CD4-positive, alpha-beta T cell (primary cell): Measurements from ENCODE around the gene IGFL1. TPM values are rescaled to one million over a fixed set of nuclear protein-coding genes. Genes with fewer than 3 reads are reported as not detected.
A peak's percentile ranks its signal among the peaks of the same experiment; 100 is the strongest.

Experiments
- ATAC-seq: fragments of 200-7000 bp; cut with Tn5 transposase; one replicate; pipeline ENCODE4 v1.10.0; 2022; ENCODE audit warnings: mild to moderate bottlenecking; ENCODE audit not compliant: poor library complexity
- CTCF ChIA-PET: fragments of 350-600 bp; sonication (Branson Sonifier 250); formaldehyde crosslinking; loops from one replicate; lab custom pipeline; 2021; ENCODE audit warnings: antibody characterized with exemption, inconsistent platforms; lab: Charles Lee
- POLR2A ChIA-PET: fragments of 350-600 bp; sonication (Branson Sonifier 250); formaldehyde crosslinking; loops from one replicate; lab custom pipeline; 2021; ENCODE audit warnings: antibody characterized with exemption, inconsistent platforms; lab: Charles Lee
- DNase-seq, 14 experiments: peaks; one replicate each; pipeline ENCODE4 v3.0.0-alpha.2; 2013 to 2020; ENCODE audit warnings: mixed read lengths in 2 of 14
- H3K27ac ChIP-seq, 2 donors: one replicate each; pipeline versions ENCODE4 v1.5.1 to v1.7.0; 2013; ENCODE audit warnings: low read length in 2 of 2, low read depth in 1 of 2, mild to moderate bottlenecking in 1 of 2
- H3K27me3 ChIP-seq, 2 experiments: 1 replicate in 1 of 2; 2 replicates in 1 of 2; pipeline versions ENCODE4 v1.6.1 to v1.7.0; 2013; ENCODE audit warnings: low read length in 2 of 2, control low read depth in 1 of 2, mild to moderate bottlenecking in 1 of 2, moderate library complexity in 1 of 2; ENCODE audit not compliant: insufficient read depth in 2 of 2, control insufficient read depth in 1 of 2
- H3K36me3 ChIP-seq: one replicate; pipeline ENCODE4 v1.6.1; 2013; ENCODE audit warnings: low read length, control low read depth; ENCODE audit not compliant: insufficient read depth
- H3K4me1 ChIP-seq: one replicate; pipeline ENCODE4 v1.6.1; 2013; ENCODE audit warnings: low read length, control low read depth; ENCODE audit not compliant: insufficient read depth
- H3K4me3 ChIP-seq: one replicate; pipeline ENCODE4 v1.5.1; 2013; ENCODE audit warnings: mild to moderate bottlenecking, low read length, moderate library complexity
- H3K9me3 ChIP-seq, 2 experiments: 1 replicate in 1 of 2; 2 replicates in 1 of 2; pipeline versions ENCODE4 v1.6.1 to v1.7.0; 2013; ENCODE audit warnings: low read length in 2 of 2, mild to moderate bottlenecking in 2 of 2, control low read depth in 1 of 2, moderate library complexity in 1 of 2; ENCODE audit not compliant: control insufficient read depth in 1 of 2, insufficient read depth in 1 of 2
- H3K27ac Mint-ChIP-seq: one replicate; pipeline ENCODE4 v1.8.0; 2020; ENCODE audit warnings: mixed read lengths
- H3K27me3 Mint-ChIP-seq: one replicate; pipeline ENCODE4 v1.8.0; 2021; ENCODE audit warnings: mixed read lengths
- H3K36me3 Mint-ChIP-seq: one replicate; pipeline ENCODE4 v1.8.0; 2021; ENCODE audit warnings: low read depth, mixed read lengths
- H3K4me1 Mint-ChIP-seq: one replicate; pipeline ENCODE4 v1.8.0; 2021; ENCODE audit warnings: low read depth, mixed read lengths
- H3K4me3 Mint-ChIP-seq: one replicate; pipeline ENCODE4 v1.8.0; 2020; ENCODE audit warnings: mild to moderate bottlenecking, mixed read lengths
- H3K9me3 Mint-ChIP-seq: one replicate; pipeline ENCODE4 v1.8.0; 2020; ENCODE audit warnings: mixed read lengths
- intact Hi-C, 2 experiments: fragments of 100-400 bp; cut with DNase I in 1 of 2; cut with micrococcal nuclease in 1 of 2; formaldehyde crosslinking; loops; one replicate each; pipeline versions ENCODE4 v1.15.1 to v1.9.0; 2023 to 2025; cut with DNase I, micrococcal nuclease
- total RNA-seq, 174 experiments: library from RNA in 2 of 174; stranded (reverse) in 2 of 174; gene quantifications; one replicate each; pipeline ENCODE4 v1.2.3 and lab custom pipeline; 2021 to 2026
- TF ChIP-seq, protein P1 (sequence below): fragments of 200-600 bp; IDR thresholded peaks from one replicate; pipeline ENCODE4 v1.8.0; 2022; ENCODE audit warnings: antibody characterized with exemption, mild to moderate bottlenecking

IGFL1 gene
- total RNA-seq, 2 experiments from 2014 or later, result not detected

DNA sequence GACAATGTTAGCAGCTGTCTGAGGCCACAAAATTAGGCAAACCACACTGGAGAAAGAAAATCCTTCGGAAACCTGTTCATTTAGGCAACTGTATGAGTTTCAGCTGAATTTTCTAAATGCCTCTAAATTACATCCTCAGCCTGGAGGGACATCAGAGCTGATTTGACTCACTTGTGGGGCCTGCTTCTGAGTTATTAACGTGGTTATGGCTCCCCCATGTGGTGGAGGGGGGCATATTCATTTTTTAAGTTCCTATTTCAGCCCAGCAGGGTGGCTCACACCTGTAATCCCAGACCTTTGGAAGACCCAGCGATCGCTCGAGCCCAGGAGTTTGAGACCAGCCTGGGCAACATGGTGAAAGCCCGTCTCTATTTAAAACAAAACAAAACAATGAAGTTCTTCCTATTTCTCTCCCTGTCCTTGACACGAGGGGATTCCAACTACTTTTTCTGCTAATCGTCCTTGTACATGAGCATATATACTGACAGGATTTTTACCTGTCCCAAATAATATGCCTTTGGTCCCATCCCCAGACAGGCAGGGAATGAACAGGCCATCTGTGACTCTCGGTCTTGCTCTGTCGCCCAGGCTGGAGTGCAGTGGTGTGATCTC is 35.8 kb downstream of the IGFL1 start:
- ChIA-PET CTCF (interaction anchor here (0.9 to 4.5 kb wide), 6 partner anchors 15 to 249 kb away, joined by 4 to 35 read pairs (median 6); no protein-coding TSS in a partner anchor), POLR2A (no interaction called here)
- Histone ChIP-seq H3K27me3 (peaks cover 5 to 22% of the 10 kb centered on the region in 2 experiments), H3K4me1 (peaks cover 17% of the 10 kb centered on the region), H3K9me3 (no peaks in the 10 kb centered on the region), H3K36me3 (no peaks in the 10 kb centered on the region), H3K4me3 (no peak overlapping the region), H3K27ac (no peak overlapping the region)
- TF ChIP-seq, protein P1, sequence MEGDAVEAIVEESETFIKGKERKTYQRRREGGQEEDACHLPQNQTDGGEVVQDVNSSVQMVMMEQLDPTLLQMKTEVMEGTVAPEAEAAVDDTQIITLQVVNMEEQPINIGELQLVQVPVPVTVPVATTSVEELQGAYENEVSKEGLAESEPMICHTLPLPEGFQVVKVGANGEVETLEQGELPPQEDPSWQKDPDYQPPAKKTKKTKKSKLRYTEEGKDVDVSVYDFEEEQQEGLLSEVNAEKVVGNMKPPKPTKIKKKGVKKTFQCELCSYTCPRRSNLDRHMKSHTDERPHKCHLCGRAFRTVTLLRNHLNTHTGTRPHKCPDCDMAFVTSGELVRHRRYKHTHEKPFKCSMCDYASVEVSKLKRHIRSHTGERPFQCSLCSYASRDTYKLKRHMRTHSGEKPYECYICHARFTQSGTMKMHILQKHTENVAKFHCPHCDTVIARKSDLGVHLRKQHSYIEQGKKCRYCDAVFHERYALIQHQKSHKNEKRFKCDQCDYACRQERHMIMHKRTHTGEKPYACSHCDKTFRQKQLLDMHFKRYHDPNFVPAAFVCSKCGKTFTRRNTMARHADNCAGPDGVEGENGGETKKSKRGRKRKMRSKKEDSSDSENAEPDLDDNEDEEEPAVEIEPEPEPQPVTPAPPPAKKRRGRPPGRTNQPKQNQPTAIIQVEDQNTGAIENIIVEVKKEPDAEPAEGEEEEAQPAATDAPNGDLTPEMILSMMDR, result peak; percentile 93
- Mint-ChIP-seq H3K27ac (no peak overlapping the region), H3K9me3 (no peaks in the 10 kb centered on the region), H3K27me3 (peaks cover 55% of the 10 kb centered on the region), H3K36me3 (no peaks in the 10 kb centered on the region), H3K4me1 (peaks cover 13% of the 10 kb centered on the region), H3K4me3 (no peak overlapping the region)
- intact Hi-C loops, result loop anchor here (1.0 to 5.0 kb wide), 3 partner anchors 183 to 236 kb away; no protein-coding TSS in a partner anchor
- ATAC-seq (peak; percentile 71), DNase-seq (peak; percentile 32 to 87 (median 58))

DNA sequence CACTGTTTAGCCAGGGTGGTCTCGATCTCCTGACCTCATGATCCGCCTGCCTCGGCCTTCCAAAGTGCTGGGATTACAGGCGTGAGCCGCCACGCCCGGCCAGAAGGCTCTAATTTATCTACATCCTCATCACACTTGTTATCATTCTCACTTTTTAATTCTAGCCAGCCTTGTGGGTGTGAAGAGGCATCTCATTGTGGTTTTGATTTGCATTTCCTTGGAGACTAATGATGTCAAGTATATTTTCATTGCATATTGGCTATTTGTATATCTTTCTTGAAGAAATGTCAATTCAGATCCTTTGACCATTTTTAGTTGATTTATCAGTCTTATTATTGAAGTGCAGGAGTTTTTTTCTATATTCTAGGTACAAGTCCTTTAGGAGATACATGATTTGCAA is 39.6 kb downstream of the IGFL1 start:
- Mint-ChIP-seq H3K4me3 (no peak overlapping the region), H3K27me3 (peaks cover 64% of the 10 kb centered on the region), H3K27ac (no peak overlapping the region), H3K36me3 (no peaks in the 10 kb centered on the region), H3K4me1 (peaks cover 6% of the 10 kb centered on the region), H3K9me3 (no peaks in the 10 kb centered on the region)
- Histone ChIP-seq H3K27ac (no peak overlapping the region), H3K4me3 (no peak overlapping the region), H3K9me3 (no peaks in the 10 kb centered on the region), H3K27me3 (peaks cover 13 to 33% of the 10 kb centered on the region in 2 experiments), H3K36me3 (no peaks in the 10 kb centered on the region), H3K4me1 (peaks cover 3% of the 10 kb centered on the region)
- DNase-seq, result peak in 1 of 14 experiments; percentile 46
- intact Hi-C loops, result loop anchor here in 1 of 2 experiments (5.0 kb wide), 1 partner anchor 187 kb away; no protein-coding TSS in a partner anchor
- ATAC-seq, result no peak
- TF ChIP-seq, protein P1, result no peak
- CTCF ChIA-PET, result interaction anchor here (1.9 kb wide), 1 partner anchor 240 kb away, joined by 7 read pairs; no protein-coding TSS in a partner anchor
- POLR2A ChIA-PET, result no interaction called here

DNA sequence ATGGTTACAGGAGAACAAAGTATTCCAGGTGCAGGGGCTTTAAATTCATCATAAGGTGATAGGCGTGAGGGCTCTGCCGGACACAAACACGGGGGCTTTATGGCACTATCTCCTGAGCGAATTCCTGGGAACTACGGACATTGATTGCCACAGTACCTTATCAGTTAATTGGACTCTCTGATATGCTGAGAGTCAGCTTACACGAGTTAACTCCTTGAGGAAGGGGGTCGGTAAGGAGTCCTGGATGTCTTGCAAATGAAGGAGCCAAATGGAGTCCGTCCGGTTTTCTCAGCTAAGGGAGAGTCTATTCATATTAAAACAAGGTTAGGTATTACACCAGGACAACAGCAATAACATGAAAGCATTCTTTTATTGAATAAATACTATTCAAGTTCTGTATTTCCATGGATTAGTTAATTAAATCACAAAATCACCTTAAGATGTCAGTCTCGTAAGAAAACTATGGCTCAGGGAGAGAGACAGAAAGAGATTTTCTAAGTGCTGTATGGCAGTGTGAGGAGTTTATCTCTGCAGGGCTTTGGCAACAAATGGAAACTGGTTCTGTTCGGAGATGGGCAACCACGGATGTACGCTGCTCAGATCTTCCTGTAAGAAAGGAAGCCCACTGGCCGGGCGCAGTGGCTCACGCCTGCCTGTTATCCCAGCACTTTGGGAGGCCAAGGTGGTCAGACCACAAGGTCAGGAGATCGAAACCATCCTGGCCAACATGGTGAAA is 41.1 kb downstream of the IGFL1 start:
- H3K36me3 ChIP-seq, result no peaks in the 10 kb centered on the region
- ATAC-seq (no peak), DNase-seq (no peak)
- Mint-ChIP-seq H3K36me3 (no peaks in the 10 kb centered on the region), H3K4me3 (no peak overlapping the region), H3K27ac (no peak overlapping the region), H3K9me3 (no peaks in the 10 kb centered on the region), H3K27me3 (peaks cover 57% of the 10 kb centered on the region), H3K4me1 (no peaks in the 10 kb centered on the region)
- TF ChIP-seq, protein P1, result no peak
- H3K9me3 ChIP-seq, result no peaks in the 10 kb centered on the region
- ChIA-PET CTCF (interaction anchor here (1.9 kb wide), 1 partner anchor 242 kb away, joined by 7 read pairs; no protein-coding TSS in a partner anchor), POLR2A (no interaction called here)
- peaks cover 13 to 30% of the 10 kb centered on the region in 2 experiments for H3K27me3 ChIP-seq
- no peaks in the 10 kb centered on the region for H3K4me1 ChIP-seq
- H3K27ac ChIP-seq, result no peak overlapping the region
- intact Hi-C loops, result no loop called here
- no peak overlapping the region for H3K4me3 ChIP-seq
